CD4-positive, alpha-beta T cell treated with Interleukin-10 for 1 hour (primary cell): Measurements from ENCODE around the gene PCSK1N.
"Not testable (repeated sequence)": the region's sequence is repeated elsewhere in the genome, so short reads cannot be mapped to it uniquely, and the experiment has no call there.

Source experiments
- DNase-seq: peaks from one replicate; pipeline ENCODE4 v3.0.0-alpha.2; 2020

Gene PCSK1N, protein sequence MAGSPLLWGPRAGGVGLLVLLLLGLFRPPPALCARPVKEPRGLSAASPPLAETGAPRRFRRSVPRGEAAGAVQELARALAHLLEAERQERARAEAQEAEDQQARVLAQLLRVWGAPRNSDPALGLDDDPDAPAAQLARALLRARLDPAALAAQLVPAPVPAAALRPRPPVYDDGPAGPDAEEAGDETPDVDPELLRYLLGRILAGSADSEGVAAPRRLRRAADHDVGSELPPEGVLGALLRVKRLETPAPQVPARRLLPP

DNA sequence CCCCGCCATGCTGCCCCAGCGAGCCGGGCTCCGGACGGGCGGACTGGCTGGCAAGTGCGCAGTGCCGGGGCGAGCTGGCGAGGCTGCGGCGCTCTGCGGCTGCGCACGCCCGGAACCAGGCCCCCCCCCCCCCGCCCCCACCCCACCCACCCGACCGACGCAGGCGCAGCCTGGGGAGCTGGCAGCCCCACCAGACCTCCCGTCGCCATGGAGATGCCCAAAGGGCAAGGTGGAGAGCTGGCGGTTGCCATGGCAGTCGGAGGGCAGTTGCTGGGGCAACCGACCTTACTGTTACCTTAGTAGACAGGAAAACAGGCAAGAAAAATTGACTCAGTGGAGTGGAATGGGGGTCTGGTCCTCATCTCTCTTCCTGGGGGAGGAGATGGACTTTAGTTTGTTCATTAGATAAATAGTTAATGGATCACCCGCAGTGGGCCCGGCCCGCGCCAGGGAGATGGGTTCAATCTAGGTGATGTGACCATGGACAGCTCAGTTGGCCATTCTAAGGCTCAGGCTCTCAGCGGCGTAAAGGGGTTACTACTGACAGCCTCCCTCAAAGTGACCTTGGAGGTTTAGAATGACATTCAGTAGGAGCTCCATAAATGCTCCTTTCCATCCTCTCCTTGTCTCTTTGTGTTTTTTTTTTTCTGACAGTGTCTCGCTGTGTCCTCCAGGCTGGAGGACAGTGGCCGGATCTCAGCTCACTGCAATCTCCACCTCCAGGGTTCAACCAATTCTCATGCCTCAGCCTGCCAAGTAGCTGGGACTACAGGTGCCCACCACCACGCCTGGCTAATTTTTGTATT is at the start of gene PCSK1N:
Gene PCSK1N, minus strand, starts transcription at position 87 of the 806 bp plus-strand sequence. Its CDS starts 78 bp downstream, at position 9.
- peak; percentile 60 for DNase-seq

DNA sequence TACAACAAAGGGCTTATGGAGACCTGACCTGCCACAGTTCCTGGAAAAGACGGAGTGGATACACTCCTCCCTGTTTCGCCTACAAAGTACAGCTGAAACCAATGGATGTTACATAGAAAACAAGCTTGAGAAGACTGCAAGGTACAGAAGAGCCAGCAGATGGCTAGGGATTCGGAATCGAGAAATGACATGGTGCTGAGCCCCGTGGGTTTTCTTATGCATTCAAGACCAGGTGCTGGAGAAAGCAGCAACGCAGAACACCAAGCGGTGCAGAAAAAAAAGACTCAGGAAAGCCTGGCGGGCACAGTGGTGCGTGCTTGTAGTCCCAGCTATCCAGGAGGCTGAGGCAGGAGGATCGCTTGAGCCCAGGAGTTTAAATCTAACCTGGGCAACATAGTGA is 48.3 kb upstream of the PCSK1N start:
- no peak for DNase-seq

DNA sequence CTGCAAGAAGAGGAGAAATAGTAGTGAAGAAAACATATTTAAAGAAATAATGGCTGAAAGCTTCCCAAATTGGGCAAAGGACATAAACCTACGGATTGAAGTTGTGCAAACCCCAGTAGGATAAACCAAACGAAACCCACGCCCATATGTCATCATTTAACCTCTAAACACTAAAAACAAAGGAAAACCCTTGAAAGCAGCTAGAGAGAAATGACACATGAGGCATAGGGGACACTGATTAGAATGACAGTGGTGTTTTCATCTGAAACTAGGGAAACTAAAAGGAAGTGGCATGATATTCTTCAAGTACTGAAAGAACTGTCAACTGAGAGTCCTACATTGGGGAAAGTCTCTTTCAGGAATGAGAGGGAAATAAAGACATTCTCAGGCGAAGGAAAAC is 41.5 kb upstream of the PCSK1N start:
- not testable (repeated sequence) for DNase-seq

DNA sequence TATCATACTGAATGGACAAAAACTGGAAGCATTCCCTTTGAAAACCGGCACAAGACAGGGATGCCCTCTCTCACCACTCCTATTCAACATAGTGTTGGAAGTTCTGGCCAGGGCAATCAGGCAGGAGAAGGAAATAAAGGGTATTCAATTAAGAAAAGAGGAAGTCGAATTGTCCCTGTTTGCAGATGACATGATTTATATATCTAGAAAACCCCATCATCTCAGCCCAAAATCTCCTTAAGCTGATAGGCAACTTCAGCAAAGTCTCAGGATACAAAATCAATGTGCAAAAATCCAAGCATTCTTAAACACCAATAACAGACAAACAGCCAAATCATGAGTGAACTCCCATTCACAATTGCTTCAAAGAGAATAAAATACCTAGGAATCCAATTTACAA is 36.6 kb upstream of the PCSK1N start:
- not testable (repeated sequence) for DNase-seq

DNA sequence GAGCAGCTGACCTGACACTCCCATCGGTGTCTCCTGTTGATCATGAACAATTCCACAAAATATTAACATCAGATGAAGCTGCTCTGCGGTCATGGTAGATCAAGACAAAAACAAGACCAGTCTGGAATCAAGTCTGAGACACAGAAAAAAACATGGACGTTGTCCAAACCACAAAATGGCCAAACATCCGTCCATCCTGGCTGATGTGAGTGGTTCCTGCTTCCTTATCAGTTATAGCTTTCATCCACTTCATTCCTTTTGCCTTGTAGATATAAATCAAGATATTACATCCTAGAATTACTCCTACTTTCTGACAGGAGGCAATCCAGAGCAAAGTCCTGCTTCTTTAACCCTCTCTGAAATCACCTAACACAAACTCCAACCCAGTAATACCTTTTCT is 28.8 kb upstream of the PCSK1N start:
- DNase-seq = no peak

DNA sequence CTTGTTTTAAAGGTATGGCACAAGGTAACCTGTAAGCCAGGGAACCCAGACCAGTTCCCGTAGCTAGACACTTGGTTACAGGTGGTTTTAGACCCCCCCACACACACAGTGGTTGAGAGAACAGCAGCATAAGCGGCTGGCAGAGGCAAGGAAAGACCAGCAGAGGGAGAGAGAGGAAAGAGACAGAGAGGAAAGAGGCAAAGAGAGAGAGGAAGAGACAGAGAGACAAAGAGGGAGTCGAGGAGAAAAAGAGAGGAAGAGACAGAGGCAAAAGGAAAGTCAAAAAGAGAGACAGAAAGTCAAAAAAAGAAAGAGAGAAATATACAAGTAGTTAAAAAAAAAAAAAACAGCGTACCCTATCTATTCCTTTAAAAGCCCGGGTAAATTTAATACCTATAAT is 19.5 kb upstream of the PCSK1N start:
- peak; percentile 21 for DNase-seq

DNA sequence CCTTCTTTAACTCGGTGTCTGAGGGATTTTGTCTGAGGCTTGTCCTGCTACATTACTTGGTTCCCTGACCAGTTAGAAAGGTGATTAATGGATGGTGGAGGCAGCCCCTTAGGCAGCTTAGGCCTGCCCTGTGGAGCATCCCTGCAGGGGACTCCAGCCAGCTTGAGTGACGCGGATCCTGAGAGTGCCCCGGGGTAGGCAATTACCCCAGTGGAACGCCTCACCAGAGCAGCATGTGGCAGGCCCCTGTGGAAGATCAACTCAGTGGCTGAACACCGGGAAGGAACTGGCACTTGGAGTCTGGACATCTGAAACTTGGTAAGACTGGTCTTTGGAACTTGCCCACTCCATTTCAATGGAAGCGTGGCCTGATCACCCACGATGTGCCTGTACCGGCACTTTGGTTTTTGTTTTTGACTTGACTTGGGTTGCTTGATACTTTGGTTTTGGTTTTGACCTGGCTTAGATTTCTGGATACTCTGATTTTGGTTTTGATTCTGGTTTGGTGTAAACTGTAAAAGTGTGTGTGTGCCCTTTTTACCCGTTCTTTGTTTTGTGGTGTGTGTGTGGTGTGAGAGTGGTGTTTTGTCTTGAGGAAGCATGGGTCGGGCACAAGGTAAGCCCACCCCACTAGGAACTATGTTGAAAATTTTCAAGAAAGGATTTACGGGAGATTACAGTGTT is 18.9 kb upstream of the PCSK1N start:
- DNase-seq = not testable (repeated sequence)

DNA sequence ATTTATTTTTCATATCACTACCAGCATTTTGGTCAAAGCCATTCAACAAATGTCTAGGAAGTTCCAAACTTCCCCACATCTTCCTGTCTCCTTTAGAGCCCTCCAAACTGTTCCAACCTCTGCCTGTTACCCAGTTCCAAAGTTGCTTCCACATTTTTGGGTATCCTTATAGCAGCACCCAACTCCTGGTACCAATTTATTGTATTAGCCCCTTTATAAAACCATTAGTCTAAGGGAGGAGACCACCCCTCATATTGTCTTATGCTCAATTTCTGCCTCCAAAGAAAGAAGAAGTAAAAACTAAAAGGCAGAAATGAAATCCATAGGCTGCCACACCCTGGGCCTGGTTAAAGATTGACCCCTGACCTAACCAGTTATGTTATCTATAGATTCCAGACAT is 18.1 kb upstream of the PCSK1N start:
- DNase-seq = not testable (repeated sequence)

DNA sequence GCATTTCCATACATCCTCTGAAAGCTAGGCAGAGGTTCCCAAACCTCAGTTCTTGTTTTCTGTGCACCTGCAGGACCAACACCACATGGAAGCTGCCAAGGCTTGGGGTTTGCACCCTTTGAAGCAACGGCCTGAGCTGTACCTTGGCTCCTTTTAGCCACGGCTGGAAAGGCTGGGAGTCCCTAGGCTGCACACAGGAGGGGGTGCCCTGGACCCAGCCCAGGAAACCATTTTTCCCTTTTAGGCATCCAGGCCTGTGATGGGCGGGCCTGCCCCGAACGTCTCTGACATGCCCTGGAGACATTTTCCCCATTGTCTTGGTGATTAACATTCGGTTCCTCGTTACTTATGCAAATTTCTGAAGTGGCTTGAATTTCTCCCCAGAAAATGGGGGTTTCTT is 17.4 kb upstream of the PCSK1N start:
- no peak for DNase-seq

DNA sequence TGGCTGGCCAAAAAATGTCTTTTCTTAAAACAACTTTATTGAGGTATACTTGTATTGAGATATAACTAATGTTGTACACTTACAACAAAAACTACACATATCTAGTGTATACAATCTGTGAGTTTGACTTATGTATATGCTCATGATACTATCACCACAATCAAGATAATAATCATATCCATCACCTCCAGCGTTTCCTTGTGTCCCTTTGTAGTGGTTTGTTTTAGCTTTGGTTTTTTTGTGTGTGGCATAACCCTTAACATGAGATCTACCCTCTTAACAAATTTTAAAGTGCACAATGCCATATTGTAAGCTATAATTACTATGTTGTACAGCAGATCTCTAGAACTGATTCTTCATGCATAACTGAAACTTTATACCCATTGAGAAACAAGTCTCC is 13.4 kb upstream of the PCSK1N start:
- peak; percentile 14 for DNase-seq

DNA sequence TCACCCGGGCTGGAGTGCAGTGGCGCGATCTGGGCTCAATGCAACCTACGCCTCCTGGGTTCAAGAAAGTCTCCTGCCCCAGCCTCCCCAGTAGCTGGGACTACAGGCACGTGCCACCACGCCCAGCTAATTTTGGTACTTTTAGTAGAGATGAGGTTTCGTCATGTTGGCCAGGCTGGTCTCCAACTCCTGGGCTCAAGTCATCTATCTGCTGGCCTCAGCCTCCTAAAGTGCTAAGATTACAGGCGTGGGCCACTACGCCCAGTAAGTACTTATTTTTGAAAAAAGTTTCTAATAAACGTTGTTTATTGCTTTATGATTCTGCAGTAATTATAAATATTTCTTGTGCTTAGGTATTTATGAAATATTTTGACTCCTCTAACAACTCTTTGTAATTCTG is 4.3 kb upstream of the PCSK1N start:
- DNase-seq = no peak

DNA sequence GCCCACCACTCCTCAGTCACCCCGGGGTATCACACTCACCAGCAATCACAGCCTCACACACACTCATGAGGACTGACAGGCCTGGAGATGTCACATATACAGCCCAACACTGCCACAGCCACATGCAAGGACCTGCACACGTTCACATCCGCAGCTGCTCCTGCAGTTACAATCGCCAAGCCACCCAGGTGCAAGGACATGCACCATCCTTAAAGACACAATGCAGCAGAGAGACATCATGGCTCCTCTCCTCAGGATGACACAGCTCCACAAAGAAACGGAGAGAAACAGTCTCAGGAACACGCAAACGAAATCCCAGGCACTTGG is 1.1 kb downstream of the PCSK1N start:
- DNase-seq = no peak

DNA sequence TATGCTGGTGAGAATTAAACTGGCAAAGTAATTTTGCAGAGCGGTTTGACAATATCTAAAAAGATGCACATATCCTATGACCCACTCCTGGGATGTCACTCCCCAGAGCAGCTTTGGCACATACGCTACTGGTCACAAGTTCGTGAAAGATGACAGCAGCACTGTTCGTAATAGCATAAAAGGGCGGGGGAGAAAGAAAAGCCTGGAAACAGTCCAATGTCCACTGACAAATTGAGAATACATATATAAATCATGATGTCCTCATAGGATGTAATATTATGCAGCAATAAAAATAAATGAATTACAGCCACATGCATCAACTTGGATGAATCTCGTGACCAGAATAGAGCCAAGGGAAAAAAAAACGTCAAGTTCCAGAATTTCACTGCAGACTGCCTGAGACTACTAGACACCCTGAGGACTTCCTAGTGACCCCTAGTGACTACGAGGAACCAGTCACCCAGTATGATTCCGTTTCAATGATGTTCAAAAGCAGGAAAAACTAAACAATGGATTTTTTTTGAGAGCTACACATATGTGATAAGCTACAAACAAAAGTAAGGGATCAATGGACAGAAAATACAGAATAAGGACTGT is 1.8 kb downstream of the PCSK1N start:
- DNase-seq = no peak

DNA sequence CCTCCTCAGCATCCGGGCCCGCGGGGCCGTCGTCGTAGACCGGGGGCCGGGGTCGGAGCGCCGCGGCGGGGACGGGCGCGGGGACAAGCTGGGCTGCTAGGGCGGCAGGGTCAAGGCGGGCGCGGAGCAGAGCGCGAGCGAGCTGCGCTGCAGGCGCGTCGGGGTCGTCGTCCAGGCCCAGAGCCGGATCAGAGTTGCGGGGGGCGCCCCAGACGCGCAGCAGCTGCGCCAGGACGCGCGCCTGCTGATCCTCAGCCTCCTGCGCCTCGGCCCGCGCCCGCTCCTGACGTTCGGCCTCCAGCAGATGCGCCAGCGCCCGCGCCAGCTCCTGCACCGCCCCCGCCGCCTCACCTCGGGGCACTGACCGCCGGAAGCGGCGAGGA is 3.5 kb downstream of the PCSK1N start:
- DNase-seq = no peak

DNA sequence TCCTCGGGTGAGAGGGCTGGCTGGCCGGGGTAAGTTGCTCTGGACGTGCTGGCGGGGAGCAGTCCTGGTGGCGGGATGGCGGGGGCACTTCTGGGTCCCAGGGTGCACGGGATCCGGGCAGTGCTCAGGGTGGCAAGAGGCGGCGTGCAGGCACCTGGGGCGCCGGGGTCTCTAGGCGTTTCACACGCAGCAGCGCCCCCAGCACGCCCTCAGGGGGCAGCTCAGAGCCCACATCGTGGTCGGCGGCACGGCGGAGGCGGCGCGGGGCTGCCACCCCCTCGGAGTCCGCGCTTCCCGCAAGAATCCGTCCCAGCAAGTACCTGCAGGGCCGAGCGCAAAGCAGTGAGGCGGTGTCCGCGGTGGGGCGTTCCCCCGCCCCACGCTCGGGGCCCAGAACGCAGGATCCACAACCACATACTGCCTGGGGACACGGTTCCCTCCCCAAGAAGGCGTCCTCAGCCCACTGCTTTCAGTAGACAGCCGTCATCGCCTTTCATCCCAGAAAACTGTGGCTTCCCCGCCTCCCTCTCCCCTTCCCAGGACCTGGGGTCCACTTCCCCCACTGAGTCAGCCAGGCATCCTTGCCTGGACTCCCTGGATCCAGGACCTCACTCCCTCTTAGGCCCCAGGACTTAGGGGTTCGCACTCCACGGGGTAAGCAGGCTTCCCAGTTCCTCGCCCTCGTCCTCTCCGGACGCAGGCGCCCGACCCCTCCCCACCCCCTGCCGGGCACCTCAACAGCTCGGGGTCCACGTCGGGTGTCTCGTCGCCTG is 4.1 kb downstream of the PCSK1N start:
- no peak for DNase-seq

DNA sequence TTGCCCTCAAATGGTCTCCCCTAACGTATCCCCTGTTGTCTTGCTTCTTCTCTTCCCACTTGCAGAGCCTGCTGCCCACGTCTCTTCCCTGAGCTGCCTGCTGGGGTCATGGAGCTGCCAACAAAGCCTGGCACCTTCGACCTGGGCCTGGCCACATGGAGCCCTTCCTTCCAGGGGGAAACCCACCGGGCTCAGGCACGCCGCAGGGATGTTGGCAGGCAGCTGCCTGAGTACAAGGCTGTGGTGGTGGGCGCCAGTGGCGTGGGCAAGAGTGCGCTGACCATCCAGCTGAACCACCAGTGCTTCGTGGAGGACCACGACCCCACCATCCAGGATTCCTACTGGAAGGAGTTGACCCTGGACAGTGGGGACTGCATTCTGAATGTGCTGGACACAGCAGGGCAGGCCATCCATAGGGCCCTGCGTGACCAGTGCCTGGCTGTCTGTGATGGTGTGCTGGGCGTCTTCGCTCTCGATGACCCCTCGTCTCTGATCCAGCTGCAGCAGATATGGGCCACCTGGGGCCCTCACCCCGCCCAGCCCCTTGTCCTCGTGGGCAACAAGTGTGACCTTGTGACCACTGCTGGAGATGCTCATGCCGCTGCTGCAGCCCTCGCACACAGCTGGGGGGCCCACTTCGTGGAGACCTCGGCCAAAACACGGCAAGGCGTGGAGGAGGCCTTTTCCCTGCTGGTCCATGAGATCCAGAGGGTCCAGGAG is 6.2 kb downstream of the PCSK1N start:
- no peak for DNase-seq

DNA sequence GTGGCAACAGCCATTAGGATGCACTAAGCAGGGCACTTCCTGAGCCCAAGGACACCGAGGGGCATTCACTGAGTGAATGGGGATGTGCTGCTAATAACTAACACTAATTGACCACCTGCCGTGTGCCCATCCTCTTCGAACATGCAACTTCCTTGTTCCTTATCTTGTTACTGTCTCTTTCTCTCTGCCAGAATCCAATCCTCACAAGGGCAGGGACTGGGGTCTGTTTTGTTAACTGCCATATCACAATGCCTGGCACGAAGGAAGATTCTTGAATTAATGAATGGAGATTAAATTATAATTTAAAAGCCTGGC is 7.8 kb downstream of the PCSK1N start:
- DNase-seq = no peak

DNA sequence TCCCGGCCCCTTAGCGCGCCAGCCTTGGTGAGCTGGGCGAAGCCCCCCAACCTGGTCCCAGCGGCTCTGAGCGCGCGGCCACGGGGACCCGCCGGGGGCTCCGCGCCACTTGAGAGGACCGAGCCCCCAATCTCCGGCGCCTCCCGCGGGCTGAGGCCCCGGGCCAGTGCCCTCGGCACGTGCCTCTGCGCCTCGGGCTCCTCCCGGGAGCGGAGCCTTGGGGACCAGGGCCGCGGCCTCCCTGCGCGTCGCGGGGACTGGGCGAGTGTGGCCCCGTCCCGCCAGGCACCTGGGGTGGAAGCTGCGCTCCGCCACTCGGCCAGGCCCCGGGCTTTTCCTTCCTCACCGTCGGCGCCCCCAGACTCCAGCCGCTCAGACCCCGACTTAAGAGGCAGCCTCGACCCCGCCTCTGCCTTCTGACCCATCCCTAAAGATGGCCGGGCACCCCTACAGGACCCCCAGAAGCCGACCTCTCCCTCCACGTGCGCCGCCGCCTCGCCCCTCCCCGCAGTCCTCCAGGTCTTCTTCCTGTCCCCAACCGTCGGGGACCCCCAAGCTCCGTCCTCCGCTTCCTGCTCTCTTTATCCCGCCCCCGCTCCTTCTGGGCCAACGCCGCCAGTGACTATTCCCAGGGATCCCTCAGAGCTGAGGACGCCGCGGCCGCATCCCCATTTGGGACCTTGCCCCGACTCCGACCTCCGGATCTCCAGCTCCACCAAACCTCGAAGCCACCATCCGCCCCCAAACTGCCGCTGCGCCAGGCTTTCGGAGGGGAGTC is 8.3 kb downstream of the PCSK1N start:
- DNase-seq = no peak

DNA sequence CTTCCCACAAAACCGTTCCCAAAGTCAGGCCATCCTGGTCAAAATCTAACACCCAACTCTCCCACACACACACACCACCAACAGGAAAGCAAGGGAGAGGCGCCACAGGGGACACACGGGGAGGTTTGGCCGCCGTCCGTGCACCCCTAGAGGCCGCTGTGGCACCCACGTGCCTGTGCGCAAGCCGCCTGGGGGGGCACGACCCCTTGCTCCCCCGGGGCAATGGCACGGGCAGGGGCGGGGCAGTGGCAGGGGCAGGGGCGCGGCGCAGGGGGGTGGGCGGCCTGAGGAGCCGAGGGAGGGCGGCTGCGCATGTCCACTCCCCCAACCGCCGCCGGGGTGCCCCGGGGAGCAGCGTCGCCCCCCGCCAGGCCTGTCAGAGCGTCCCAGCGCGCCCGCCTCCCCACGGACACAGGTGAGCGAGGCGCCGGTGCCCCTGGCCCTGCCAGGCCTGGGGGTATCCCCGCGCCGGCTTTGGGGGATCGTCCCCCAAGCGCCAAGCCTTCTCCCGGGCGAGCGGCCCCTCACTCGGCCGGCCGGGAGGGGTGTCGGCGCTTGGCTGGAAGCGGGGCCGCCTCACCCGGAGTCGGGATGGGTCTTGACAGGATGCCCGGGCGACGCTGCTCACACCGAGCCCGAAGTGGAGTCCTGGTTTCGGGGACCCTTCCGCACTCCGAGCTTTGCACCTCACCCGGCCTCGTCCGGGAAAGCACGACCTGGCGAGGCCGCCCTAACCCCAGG is 9.1 kb downstream of the PCSK1N start, which contains the start of gene ERAS:
Gene ERAS, plus strand, starts transcription at position 379 of the 741 bp plus-strand sequence. CDS start 2,611 bp downstream, outside the sequence.
- peak; percentile 17 for DNase-seq

DNA sequence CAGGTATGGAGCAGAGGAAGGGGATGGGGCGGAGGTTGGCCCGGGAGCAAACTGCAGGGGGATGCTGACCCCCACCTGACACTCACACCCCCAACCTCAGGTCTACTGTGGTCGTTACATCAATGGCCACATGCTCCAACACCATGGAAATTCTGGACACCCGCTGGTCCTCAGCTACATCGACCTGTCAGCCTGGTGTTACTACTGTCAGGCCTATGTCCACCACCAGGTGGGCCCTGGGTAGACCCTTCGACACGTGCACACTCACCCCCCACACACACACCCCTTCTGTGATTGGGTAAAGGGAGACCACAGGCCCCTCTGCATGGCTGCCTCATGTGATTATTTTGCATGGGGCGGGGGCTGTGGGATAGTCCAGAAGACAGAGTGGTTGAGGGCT is 11.3 kb downstream of the PCSK1N start:
- DNase-seq = no peak

DNA sequence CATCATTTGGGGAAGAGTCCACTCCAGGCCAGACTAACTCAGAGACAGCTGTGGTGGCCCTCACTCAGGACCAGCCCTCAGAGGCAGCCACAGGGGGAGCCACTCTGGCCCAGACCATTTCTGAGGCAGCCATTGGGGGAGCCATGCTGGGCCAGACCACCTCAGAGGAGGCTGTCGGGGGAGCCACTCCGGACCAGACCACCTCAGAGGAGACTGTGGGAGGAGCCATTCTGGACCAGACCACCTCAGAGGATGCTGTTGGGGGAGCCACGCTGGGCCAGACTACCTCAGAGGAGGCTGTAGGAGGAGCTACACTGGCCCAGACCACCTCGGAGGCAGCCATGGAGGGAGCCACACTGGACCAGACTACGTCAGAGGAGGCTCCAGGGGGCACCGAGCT is 12.4 kb downstream of the PCSK1N start:
- DNase-seq = no peak
